Tibial nerve (tissue), 4 donors: ENCODE results near the gene AGMO. TPM values are rescaled to one million over a fixed set of nuclear protein-coding genes. Genes with fewer than 3 reads are reported as not detected.

Experiments used
- DNase-seq, 2 donors: peaks; one replicate each; pipeline ENCODE4 v3.0.0-alpha.2; 2019; ENCODE audit warnings: low spot score in 2 of 2
- H3K27ac ChIP-seq, 4 donors: fragments of 200-600 bp; sonication (generic) in 3 of 4; one replicate each; pipeline ENCODE4 v1.5.1; 2017 to 2019; ENCODE audit warnings: mild to moderate bottlenecking in 1 of 4
- H3K27me3 ChIP-seq, 2 donors: fragments of 200-600 bp; sonication (generic) in 1 of 2; one replicate each; pipeline versions ENCODE4 v1.5.1 to v1.6.0; 2017 to 2019
- H3K36me3 ChIP-seq, 3 donors: fragments of 200-600 bp; sonication (generic); one replicate each; pipeline ENCODE4 v1.5.1; 2018 to 2019
- H3K4me1 ChIP-seq, 4 donors: fragments of 200-600 bp; sonication (generic) in 3 of 4; one replicate each; pipeline ENCODE4 v1.5.1; 2017 to 2019
- H3K4me3 ChIP-seq, 4 donors: fragments of 200-600 bp; sonication (generic) in 3 of 4; one replicate each; pipeline ENCODE4 v1.5.1; 2017 to 2019; ENCODE audit warnings: mild to moderate bottlenecking in 1 of 4, moderate library complexity in 1 of 4
- H3K9me3 ChIP-seq, 4 donors: fragments of 200-600 bp; sonication (generic) in 3 of 4; one replicate each; pipeline ENCODE4 v1.5.1; 2017 to 2019
- CTCF ChIP-seq, 5 experiments: fragments of 200-600 bp in 3 of 5; fragments of 450-650 bp in 2 of 5; sonication (generic) in 3 of 5; IDR thresholded peaks; one replicate each; pipeline ENCODE4 v1.5.1; 2016 to 2019; ENCODE audit warnings: antibody characterized with exemption in 5 of 5, mild to moderate bottlenecking in 3 of 5, moderate library complexity in 2 of 5
- EP300 ChIP-seq, 2 donors: sonication (generic); formaldehyde crosslinking; IDR thresholded peaks; one replicate each; pipeline ENCODE4 v1.6.1; 2017; ENCODE audit warnings: antibody characterized with exemption in 2 of 2, mild to moderate bottlenecking in 1 of 2
- POLR2A ChIP-seq, 2 donors: fragments of 450-650 bp; IDR thresholded peaks; one replicate each; pipeline ENCODE4 v1.6.1; 2017; ENCODE audit warnings: antibody characterized with exemption in 2 of 2, mild to moderate bottlenecking in 2 of 2, moderate library complexity in 2 of 2
- WGBS, 2 donors: methylation state at CpG; one replicate each; pipeline ENCODE4 v1.1.5; 2018; 5-methylcytosine and 5-hydroxymethylcytosine counted together
- total RNA-seq, 4 donors: library from RNA; depleted of rRNA; stranded (reverse); fragments of >200 nt; gene quantifications; one replicate each; pipeline ENCODE4 v1.1.0, GENCODE V29; 2016

AGMO gene
- total RNA-seq, 4 donors from 2014 or later, result 2.4 to 14.0 (median 6.5) TPM

GRCh38 chr7:15400440-15400839, 161.4 kb downstream of the AGMO start:
- no peaks in the 10 kb centered on the region for H3K36me3 ChIP-seq
- no peak overlapping the region for H3K4me3 ChIP-seq
- TF ChIP-seq POLR2A (IDR thresholded peaks at IDR 0.05), result no peak
- no peak overlapping the region for H3K27ac ChIP-seq
- no peaks in the 10 kb centered on the region for H3K27me3 ChIP-seq
- H3K4me1 ChIP-seq, result no peaks in the 10 kb centered on the region
- 85 to 91% methylated on average over 3 of the region's 3 CpGs for WGBS, 2 donors
- DNase-seq, result no peak
- peaks cover 0 to 8% (median 0%) of the 10 kb centered on the region in 4 donors for H3K9me3 ChIP-seq

DNA sequence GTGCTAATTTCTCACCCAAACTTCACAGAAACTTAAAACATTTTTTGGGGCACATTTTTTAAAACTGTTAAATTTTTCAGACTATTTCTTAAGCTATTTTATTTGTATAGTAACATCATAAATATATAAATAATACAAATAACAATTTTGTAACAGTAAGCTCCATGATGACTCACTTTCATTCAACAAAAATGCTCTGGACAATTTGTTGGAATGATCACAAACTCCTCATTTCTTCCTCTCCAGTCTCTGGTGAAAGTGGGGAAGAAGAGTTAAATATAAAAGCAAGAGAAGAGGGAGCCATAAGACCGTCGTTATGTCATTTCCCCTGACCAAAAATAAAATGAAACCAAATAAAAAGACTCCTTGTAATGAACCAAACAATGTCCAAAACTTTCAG, 162.4 kb downstream of the AGMO start:
- 29 to 35% methylated on average over 2 of the region's 2 CpGs for WGBS, 2 donors
- no peaks in the 10 kb centered on the region for H3K36me3 ChIP-seq
- no peak overlapping the region for H3K4me3 ChIP-seq
- H3K4me1 ChIP-seq, result no peaks in the 10 kb centered on the region
- H3K27ac ChIP-seq, result no peak overlapping the region
- no peak for DNase-seq
- peaks cover 0 to 8% (median 0%) of the 10 kb centered on the region in 4 donors for H3K9me3 ChIP-seq
- H3K27me3 ChIP-seq, result no peaks in the 10 kb centered on the region
- no peak for TF ChIP-seq POLR2A (IDR thresholded peaks at IDR 0.05)
- TF ChIP-seq CTCF (IDR thresholded peaks at IDR 0.05), result no peak
- TF ChIP-seq EP300 (IDR thresholded peaks at IDR 0.05), result no peak

DNA sequence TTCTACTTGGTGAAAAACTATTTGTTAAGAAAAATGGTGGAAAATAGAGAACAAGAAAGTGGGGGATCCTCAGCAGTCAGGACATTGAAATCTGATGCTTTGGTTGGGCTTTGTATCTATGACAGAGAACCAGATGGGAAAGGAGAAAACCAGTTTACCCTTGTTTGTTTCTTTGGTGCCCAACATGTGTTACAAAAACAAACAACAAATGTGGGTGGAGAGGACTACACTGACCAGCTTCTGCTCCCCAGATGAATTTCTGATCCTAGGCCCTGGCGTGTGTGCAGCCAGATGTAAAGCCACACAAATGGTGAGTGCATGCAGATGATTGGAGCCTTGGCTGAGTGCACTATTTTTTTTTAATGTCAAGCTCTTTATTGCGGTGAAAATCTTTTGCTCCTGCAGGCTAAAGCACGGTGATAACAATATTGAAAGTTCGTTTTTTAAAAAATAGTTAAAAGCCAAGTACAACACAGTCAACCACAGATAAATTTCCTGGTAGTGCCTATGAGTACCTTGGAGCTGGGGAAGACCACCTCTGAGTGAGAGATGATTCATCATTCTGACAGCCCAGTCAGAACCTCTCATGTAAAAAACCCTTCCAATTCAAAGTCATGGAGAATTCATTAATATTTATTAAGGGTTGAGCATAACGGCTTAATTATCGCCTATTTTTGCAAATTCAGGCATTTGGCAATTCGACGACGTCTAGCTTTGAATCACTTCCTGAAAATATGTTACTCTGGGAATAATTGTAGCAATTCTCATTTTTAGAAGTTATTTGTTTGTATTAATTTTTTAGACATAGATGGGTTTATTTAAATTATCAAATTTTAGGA, 163.7 kb downstream of the AGMO start:
- 77 to 88% methylated on average over 9 of the region's 9 CpGs for WGBS, 2 donors
- TF ChIP-seq POLR2A (IDR thresholded peaks at IDR 0.05) (no peak), CTCF (IDR thresholded peaks at IDR 0.05) (no peak), EP300 (IDR thresholded peaks at IDR 0.05) (no peak)
- Histone ChIP-seq H3K36me3 (no peaks in the 10 kb centered on the region), H3K27ac (no peak overlapping the region), H3K4me3 (no peak overlapping the region), H3K9me3 (peaks cover 0 to 8% (median 0%) of the 10 kb centered on the region in 4 donors), H3K4me1 (no peaks in the 10 kb centered on the region), H3K27me3 (no peaks in the 10 kb centered on the region)
- DNase-seq, result no peak

DNA sequence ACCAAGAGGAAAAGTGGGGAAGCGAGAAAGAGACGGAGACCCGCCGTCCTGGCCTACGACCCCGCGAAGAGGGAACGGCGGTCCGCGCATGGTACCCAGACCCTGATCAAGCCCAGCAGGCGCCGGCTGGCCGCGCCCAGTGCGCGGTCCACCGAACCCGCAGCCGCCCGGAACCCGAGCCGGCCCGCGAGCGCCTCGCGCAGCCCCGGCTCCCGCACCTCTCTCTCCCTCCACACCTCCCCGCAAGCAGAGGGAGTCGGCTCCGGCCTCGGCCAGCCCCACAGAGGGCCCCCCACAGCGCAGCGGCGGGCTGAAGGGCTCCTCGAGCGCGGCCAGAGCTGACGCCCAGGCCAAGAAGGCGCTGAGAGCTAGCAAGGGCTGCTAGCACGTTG, 164.7 kb downstream of the AGMO start:
- 98% methylated on average over 41 to 43 of the region's 43 CpGs for WGBS, 2 donors
- Histone ChIP-seq H3K4me3 (no peak overlapping the region), H3K27ac (no peak overlapping the region), H3K9me3 (peaks cover 0 to 8% (median 0%) of the 10 kb centered on the region in 4 donors), H3K27me3 (no peaks in the 10 kb centered on the region), H3K36me3 (no peaks in the 10 kb centered on the region), H3K4me1 (no peaks in the 10 kb centered on the region)
- no peak for TF ChIP-seq CTCF (IDR thresholded peaks at IDR 0.05)
- no peak for TF ChIP-seq POLR2A (IDR thresholded peaks at IDR 0.05)
- no peak for TF ChIP-seq EP300 (IDR thresholded peaks at IDR 0.05)
- no peak for DNase-seq

GRCh38 chr7:15396210-15397158, 165.3 kb downstream of the AGMO start:
- Histone ChIP-seq H3K27me3 (no peaks in the 10 kb centered on the region), H3K4me1 (no peaks in the 10 kb centered on the region), H3K9me3 (peaks cover 0 to 8% (median 0%) of the 10 kb centered on the region in 4 donors), H3K27ac (no peak overlapping the region), H3K4me3 (no peak overlapping the region), H3K36me3 (no peaks in the 10 kb centered on the region)
- no peak for DNase-seq
- WGBS, 2 donors, result 87 to 95% methylated on average over 24 of the region's 24 CpGs
- no peak for TF ChIP-seq EP300 (IDR thresholded peaks at IDR 0.05)

DNA sequence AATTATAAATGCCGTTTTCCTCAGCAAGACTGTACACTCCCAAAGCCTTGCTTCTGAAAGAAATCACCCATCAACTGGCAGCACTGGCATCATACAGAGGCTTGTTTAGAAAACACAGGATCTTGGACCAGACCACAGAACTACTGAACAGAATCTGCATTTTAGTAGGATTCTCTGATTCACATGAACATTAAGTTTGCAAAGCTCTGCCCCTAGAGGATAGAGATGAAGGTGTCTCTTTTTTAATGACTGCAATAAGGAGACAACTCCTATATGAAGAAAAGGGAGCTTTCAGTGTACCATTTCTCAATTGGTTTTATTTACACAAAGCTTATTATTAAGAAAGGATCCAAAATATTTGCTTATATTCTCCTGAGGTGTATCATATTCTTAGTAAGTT, 172.7 kb downstream of the AGMO start:
- Histone ChIP-seq H3K36me3 (no peaks in the 10 kb centered on the region), H3K27ac (no peak overlapping the region), H3K27me3 (no peaks in the 10 kb centered on the region), H3K4me3 (no peak overlapping the region), H3K9me3 (no peaks in the 10 kb centered on the region), H3K4me1 (no peaks in the 10 kb centered on the region)
- DNase-seq, result no peak
- TF ChIP-seq EP300 (IDR thresholded peaks at IDR 0.05), result no peak
- no peak for TF ChIP-seq CTCF (IDR thresholded peaks at IDR 0.05)
- TF ChIP-seq POLR2A (IDR thresholded peaks at IDR 0.05), result no peak
- WGBS, 2 donors, result 90 to 92% methylated on average over 1 of the region's 1 CpG
